OCI-LY7 (cell line): ENCODE measurements around the gene MVD. TPM values are rescaled to one million over a fixed set of nuclear protein-coding genes. Genes with fewer than 3 reads are reported as not detected.

Source experiments
- BruUV-seq: library from RNA; stranded (reverse); fragments of 400-500 nt; replicated peaks from 2 replicates; lab custom pipeline; 2021; lab: Mats Ljungman, UMichigan
- CTCF ChIA-PET: fragments of 300-600 bp; sonication (Branson Sonifier 250); formaldehyde crosslinking; loops from one replicate; lab custom pipeline; 2022; ENCODE audit warnings: antibody characterized with exemption; ENCODE audit not compliant: unreplicated experiment; lab: Charles Lee
- POLR2A ChIA-PET: fragments of 300-600 bp; sonication (Branson Sonifier 250); formaldehyde crosslinking; loops from one replicate; lab custom pipeline; 2022; ENCODE audit warnings: antibody characterized with exemption; lab: Charles Lee
- DNase-seq: peaks from one replicate; pipeline ENCODE4 v3.0.0-alpha.2; 2015; ENCODE audit warnings: low spot score
- H2AFZ ChIP-seq: fragments of 200-600 bp; sonication (generic), shearing (Covaris generic); 2 replicates; pipeline ENCODE4 v1.6.1; 2014; ENCODE audit warnings: mild to moderate bottlenecking, antibody characterized with exemption, low read length, moderate library complexity
- H3K27ac ChIP-seq: fragments of 200-600 bp; sonication (generic); 2 replicates; pipeline ENCODE4 v1.5.1; 2014; ENCODE audit warnings: mixed run types, low read depth, mild to moderate bottlenecking, moderate library complexity, low read length, inconsistent platforms; ENCODE audit not compliant: poor library complexity, severe bottlenecking
- H3K36me3 ChIP-seq: fragments of 200-600 bp; sonication (generic); 2 replicates; pipeline ENCODE4 v1.6.1; 2014; ENCODE audit warnings: mild to moderate bottlenecking, antibody characterized with exemption, low read length, moderate library complexity, mixed read lengths; ENCODE audit not compliant: insufficient read depth
- H3K4me1 ChIP-seq: fragments of 200-600 bp; sonication (generic); 2 replicates; pipeline ENCODE4 v1.5.1; 2014; ENCODE audit warnings: mild to moderate bottlenecking, low read length; ENCODE audit not compliant: insufficient read depth, poor library complexity, severe bottlenecking
- H3K4me2 ChIP-seq: fragments of 200-600 bp; sonication (generic); 2 replicates; pipeline ENCODE4 v1.6.1; 2014; ENCODE audit warnings: mild to moderate bottlenecking, low read length
- H3K4me3 ChIP-seq: fragments of 200-600 bp; sonication (generic); 2 replicates; pipeline ENCODE4 v1.5.1; 2014; ENCODE audit warnings: mild to moderate bottlenecking, low read depth, low read length; ENCODE audit not compliant: poor library complexity, severe bottlenecking
- H3K79me2 ChIP-seq: fragments of 200-600 bp; sonication (generic); 2 replicates; pipeline ENCODE4 v1.6.1; 2016; ENCODE audit warnings: low read depth, mild to moderate bottlenecking, low read length, moderate library complexity, mixed read lengths; ENCODE audit not compliant: insufficient read depth
- H3K9me2 ChIP-seq: fragments of 200-600 bp; sonication (generic); 2 replicates; pipeline ENCODE4 v1.6.1; 2016; ENCODE audit warnings: mild to moderate bottlenecking, low read length, mixed read lengths; ENCODE audit not compliant: insufficient read depth
- H3K9me3 ChIP-seq: fragments of 200-600 bp; sonication (generic); 2 replicates; pipeline ENCODE4 v1.6.1; 2014; ENCODE audit warnings: mild to moderate bottlenecking, mixed run types, low read length, mixed read lengths
- H4K20me1 ChIP-seq: fragments of 200-600 bp; sonication (generic); 2 replicates; pipeline ENCODE4 v1.6.1; 2014; ENCODE audit warnings: mild to moderate bottlenecking, antibody characterized with exemption, low read length, moderate library complexity, mixed read lengths; ENCODE audit not compliant: insufficient read depth
- CTCF ChIP-seq: fragments of 200-600 bp; sonication (generic); conservative IDR thresholded peaks from 2 replicates; pipeline ENCODE4 v1.5.1; 2014; ENCODE audit warnings: mild to moderate bottlenecking, antibody characterized with exemption, low read length, moderate library complexity, mixed read lengths
- EZH2phosphoT487 ChIP-seq: fragments of 200-600 bp; sonication (generic); IDR thresholded peaks from 2 replicates; pipeline ENCODE4 v1.6.1; 2018; ENCODE audit warnings: low read depth, borderline replicate concordance, mild to moderate bottlenecking, mixed run types, antibody characterized with exemption, low read length, moderate library complexity, mixed read lengths
- intact Hi-C: fragments of 100-400 bp; cut with micrococcal nuclease; formaldehyde crosslinking; loops from one replicate; pipeline ENCODE4 v1.10.0; 2022; ENCODE audit not compliant: unreplicated experiment
- total RNA-seq, 2 experiments: library from RNA; depleted of rRNA in 1 of 2; stranded (reverse); fragments of >200 nt in 1 of 2; shearing (Covaris generic) in 1 of 2; gene quantifications; 2 replicates each; pipeline ENCODE4 v1.2.3, GENCODE V29; 2014 to 2022

MVD gene
- total RNA-seq, 2 experiments from 2014 or later: 65.6 to 158 TPM

GRCh38 chr16:88640039-88640495 lies 22.8 kb downstream of the MVD start:
- BruUV-seq: no TSS peak
- ChIA-PET CTCF (no interaction called here), POLR2A (interaction anchor here (1.4 kb wide), 1 partner anchor 61 kb away, joined by 4 read pairs; no protein-coding TSS in a partner anchor)
- Histone ChIP-seq H3K4me1 (peaks cover 23% of the 10 kb centered on the region), H3K9me3 (no peaks in the 10 kb centered on the region), H4K20me1 (no peaks in the 10 kb centered on the region), H2AFZ (no peak overlapping the region), H3K4me2 (no peak overlapping the region), H3K27ac (no peak overlapping the region), H3K9me2 (no peaks in the 10 kb centered on the region), H3K79me2 (no peaks in the 10 kb centered on the region), H3K36me3 (peaks cover 28% of the 10 kb centered on the region), H3K4me3 (no peak overlapping the region)
- no peak for TF ChIP-seq CTCF
- TF ChIP-seq EZH2phosphoT487: no peak
- DNase-seq: no peak
- intact Hi-C loops: no loop called here

- intact Hi-C loops: loop anchor here (5.0 kb wide), 1 partner anchor 157 kb away; no protein-coding TSS in a partner anchor
- no TSS peak for BruUV-seq
Measured at GRCh38 chr16:88639231-88640038, 23.5 kb downstream of the MVD start.

More at GRCh38 chr16:88639231-88640038, 23.5 kb downstream of the MVD start:
- Histone ChIP-seq H2AFZ (no peak overlapping the region), H3K79me2 (no peaks in the 10 kb centered on the region), H3K27ac (no peak overlapping the region), H4K20me1 (no peaks in the 10 kb centered on the region), H3K4me2 (no peak overlapping the region), H3K4me3 (no peak overlapping the region), H3K36me3 (peaks cover 25% of the 10 kb centered on the region), H3K9me3 (no peaks in the 10 kb centered on the region), H3K4me1 (peaks cover 29% of the 10 kb centered on the region), H3K9me2 (no peaks in the 10 kb centered on the region)
- CTCF ChIA-PET: no interaction called here
- TF ChIP-seq EZH2phosphoT487: no peak
- no peak for TF ChIP-seq CTCF
- no peak for DNase-seq
- POLR2A ChIA-PET: interaction anchor here (1.4 kb wide), 1 partner anchor 62 kb away, joined by 4 read pairs; no protein-coding TSS in a partner anchor
